ENCODE data around the gene ABCA7. TPM values are rescaled to one million over a fixed set of nuclear protein-coding genes. Genes with fewer than 3 reads are reported as not detected.
A peak's percentile ranks its signal among the peaks of the same experiment; 100 is the strongest.

The ABCA7 gene
- total RNA-seq, 4 donors from 2014 or later = 12.6 to 24.4 (median 18.7) TPM

DNA sequence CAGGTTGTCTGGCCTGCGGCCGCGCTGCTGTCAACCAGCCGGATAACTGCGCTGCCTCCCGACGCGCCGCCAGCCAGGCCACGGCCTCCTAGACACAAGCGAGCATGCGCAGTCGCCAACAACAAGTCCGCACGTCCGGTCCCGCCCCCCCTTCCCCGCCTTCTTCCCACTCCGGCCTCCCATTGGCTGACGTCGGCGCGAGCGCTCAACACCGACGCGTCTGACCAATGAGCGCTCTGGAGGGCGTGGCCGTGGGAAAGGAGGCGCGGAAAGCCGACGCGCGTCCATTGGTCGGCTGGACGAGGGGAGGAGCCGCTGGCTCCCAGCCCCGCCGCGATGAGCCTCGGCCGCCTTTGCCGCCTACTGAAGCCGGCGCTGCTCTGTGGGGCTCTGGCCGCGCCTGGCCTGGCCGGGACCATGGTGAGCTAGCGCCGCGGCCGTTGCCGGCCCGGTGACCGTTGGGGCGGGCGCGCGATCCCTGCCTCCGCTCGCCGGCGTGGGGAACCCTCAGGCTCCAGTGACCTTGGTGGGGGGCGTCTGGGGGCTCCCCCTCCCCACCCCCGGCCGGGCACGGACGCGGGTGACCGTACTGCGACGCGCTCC lies 63.9 kb downstream of the ABCA7 start, which contains the start of gene GPX4:
GPX4 (plus strand) TSS at position 287 of the 603 bp plus-strand sequence; CDS start at position 337, 50 bp downstream.
- 0% methylated on average over 1 to 16 of the region's 75 CpGs for WGBS, 2 donors
- DNase-seq = peak; percentile 97
- Histone ChIP-seq H3K27me3 (no peaks in the 10 kb centered on the region), H3K4me1 (peaks cover 60 to 86% (median 75%) of the 10 kb centered on the region in 3 donors), H3K36me3 (peaks cover 14 to 34% (median 17%) of the 10 kb centered on the region in 3 donors), H3K27ac (peak within 1 kb of the TSS; percentile 95 to 99 (median 98)), H3K9me3 (peaks cover 0 to 5% (median 0%) of the 10 kb centered on the region in 3 donors), H3K4me3 (peak within 1 kb of the TSS; percentile 67 to 92 (median 76))
- intact Hi-C loops (cut with DNase I) = loop anchor here (5.0 kb wide), 1 partner anchor 82 kb away; the partner anchor contains the start of genes RNU6-2 and TMEM259
- TF ChIP-seq POLR2A (IDR thresholded peaks at IDR 0.05) = peak in 3 of 4 donors; percentile 72 to 99 (median 96)
- TF ChIP-seq, protein P1, sequence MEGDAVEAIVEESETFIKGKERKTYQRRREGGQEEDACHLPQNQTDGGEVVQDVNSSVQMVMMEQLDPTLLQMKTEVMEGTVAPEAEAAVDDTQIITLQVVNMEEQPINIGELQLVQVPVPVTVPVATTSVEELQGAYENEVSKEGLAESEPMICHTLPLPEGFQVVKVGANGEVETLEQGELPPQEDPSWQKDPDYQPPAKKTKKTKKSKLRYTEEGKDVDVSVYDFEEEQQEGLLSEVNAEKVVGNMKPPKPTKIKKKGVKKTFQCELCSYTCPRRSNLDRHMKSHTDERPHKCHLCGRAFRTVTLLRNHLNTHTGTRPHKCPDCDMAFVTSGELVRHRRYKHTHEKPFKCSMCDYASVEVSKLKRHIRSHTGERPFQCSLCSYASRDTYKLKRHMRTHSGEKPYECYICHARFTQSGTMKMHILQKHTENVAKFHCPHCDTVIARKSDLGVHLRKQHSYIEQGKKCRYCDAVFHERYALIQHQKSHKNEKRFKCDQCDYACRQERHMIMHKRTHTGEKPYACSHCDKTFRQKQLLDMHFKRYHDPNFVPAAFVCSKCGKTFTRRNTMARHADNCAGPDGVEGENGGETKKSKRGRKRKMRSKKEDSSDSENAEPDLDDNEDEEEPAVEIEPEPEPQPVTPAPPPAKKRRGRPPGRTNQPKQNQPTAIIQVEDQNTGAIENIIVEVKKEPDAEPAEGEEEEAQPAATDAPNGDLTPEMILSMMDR (IDR thresholded peaks at IDR 0.05) = no peak

DNA sequence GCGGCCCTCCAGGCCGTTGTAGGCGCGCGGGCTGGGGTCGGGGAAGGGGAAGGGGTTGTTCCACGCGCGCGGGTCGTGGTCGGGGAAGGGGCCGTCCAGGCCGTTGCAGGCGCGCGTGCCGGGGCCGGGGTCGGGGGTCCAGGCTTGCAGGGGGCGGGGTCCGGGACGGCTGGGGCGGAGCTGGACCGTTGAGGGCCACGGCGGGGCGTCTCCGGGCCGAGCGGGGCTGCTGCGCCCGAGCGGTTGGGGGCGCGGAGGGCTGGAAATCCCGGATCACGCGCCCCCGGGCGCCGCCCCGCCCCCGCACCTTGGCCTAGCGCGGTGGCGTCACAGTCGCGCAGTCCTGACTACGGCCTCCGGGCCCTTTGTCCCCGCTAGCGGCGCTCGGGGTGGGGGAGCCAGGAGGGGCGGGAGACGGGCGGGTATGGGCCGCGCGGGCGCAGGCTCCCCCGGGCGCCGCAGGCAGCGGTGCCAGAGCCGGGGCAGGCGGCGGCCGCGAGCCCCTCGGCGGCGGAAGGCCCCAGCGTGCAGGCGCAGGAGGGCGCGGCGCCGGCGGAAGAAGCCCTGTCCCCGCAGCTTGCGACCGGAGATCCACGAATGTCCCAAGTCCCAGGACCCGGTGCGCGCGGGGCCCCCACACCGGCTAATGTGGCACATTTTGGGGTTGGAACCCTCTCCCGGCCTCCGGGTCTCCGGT lies 64.6 kb downstream of the ABCA7 start:
- Histone ChIP-seq H3K27me3 (no peaks in the 10 kb centered on the region), H3K27ac (peak overlapping the region; percentile 95 to 99 (median 98)), H3K9me3 (peaks cover 0 to 5% (median 0%) of the 10 kb centered on the region in 3 donors), H3K4me1 (peaks cover 55 to 86% (median 68%) of the 10 kb centered on the region in 3 donors), H3K36me3 (peaks cover 21 to 41% (median 23%) of the 10 kb centered on the region in 3 donors), H3K4me3 (peak overlapping the region; percentile 67 to 92 (median 76))
- 0% methylated on average over 3 of the region's 93 CpGs; no CpG with 5 or more reads in 1 of the 2 donors for WGBS, 2 donors
- intact Hi-C loops (cut with DNase I) = loop anchor here (5.0 kb wide), 1 partner anchor 82 kb away; the partner anchor contains the start of genes RNU6-2 and TMEM259
- no peak for DNase-seq
- TF ChIP-seq POLR2A (IDR thresholded peaks at IDR 0.05) = no peak
- TF ChIP-seq, protein P1 (IDR thresholded peaks at IDR 0.05) = peak in 1 of 6 experiments; percentile 6

DNA sequence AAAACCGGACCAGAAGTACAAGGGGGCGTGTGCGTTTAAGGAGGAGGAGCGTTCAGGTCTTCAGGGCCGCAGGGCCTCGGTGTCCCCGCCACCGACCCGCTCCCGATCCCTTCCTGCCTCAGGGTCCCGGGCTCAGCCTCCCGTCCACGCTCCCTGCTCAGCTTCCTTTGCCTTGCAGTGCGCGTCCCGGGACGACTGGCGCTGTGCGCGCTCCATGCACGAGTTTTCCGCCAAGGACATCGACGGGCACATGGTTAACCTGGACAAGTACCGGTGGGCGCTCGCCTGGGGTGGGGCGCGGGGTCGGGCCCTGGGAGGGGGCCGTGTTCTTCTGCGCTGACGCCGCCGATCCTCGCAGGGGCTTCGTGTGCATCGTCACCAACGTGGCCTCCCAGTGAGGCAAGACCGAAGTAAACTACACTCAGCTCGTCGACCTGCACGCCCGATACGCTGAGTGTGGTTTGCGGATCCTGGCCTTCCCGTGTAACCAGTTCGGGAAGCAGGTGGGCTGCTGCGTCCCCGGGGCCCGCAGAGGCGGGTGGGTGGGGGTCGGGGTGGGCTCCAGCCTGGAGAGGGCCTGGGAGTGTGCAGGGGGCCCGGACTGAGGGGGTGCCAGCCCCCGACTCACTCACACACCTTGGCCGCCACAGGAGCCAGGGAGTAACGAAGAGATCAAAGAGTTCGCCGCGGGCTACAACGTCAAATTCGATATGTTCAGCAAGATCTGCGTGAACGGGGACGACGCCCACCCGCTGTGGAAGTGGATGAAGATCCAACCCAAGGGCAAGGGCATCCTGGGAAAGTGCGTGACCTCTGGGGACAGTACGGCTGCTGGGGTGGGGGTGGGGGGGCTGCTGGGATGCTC lies 65.3 kb downstream of the ABCA7 start:
- Histone ChIP-seq H3K4me3 (peak overlapping the region; percentile 67 to 92 (median 76)), H3K27me3 (no peaks in the 10 kb centered on the region), H3K9me3 (no peaks in the 10 kb centered on the region), H3K36me3 (peaks cover 25 to 49% (median 29%) of the 10 kb centered on the region in 3 donors), H3K27ac (peak overlapping the region; percentile 95 to 99 (median 98)), H3K4me1 (peaks cover 55 to 82% (median 62%) of the 10 kb centered on the region in 3 donors)
- no peak for TF ChIP-seq POLR2A (IDR thresholded peaks at IDR 0.05)
- TF ChIP-seq, protein P1 (IDR thresholded peaks at IDR 0.05) = no peak
- DNase-seq = no peak
- intact Hi-C loops (cut with DNase I) = no loop called here
- 40 to 43% methylated on average over 1 to 16 of the region's 69 CpGs for WGBS, 2 donors

DNA sequence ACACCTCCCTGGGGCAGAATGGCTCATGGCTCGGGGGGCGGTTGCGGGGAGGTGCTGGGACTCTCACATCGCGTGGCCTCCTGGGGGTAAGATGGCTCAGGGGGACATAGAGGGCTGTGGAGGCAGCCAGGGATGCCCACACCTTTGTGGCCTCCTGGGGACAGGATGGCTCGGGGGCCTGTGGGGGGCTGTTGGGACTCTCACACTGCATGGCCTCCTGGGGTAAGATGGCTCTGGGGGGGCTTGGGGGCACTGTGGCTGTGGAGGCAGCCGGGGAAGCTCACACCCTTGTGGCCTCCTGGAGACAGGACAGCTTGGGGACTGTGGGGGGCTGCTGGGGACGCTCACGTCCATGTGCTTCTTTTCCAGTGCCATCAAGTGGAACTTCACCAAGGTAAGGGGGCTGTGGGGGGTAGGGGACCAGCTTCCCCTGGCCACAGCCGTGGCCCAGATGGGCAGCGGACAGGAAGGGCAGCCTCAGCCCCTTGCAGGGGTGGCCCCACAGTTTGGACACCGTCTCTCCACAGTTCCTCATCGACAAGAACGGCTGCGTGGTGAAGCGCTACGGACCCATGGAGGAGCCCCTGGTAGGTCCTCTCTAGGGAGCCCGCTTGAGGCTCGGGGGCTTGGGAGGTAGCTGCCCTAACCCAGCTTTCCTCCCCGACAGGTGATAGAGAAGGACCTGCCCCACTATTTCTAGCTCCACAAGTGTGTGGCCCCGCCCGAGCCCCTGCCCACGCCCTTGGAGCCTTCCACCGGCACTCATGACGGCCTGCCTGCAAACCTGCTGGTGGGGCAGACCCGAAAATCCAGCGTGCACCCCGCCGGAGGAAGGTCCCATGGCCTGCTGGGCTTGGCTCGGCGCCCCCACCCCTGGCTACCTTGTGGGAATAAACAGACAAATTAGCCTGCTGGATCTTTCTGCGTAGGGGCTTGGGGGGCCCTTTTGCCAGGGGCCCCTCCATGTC lies 66.2 kb downstream of the ABCA7 start:
- peak overlapping the region in 2 of 4 donors; percentile 76 to 92 for H3K4me3 ChIP-seq
- no peaks in the 10 kb centered on the region for H3K9me3 ChIP-seq
- WGBS, 2 donors = 61 to 63% methylated on average over 4 to 5 of the region's 32 CpGs
- H3K36me3 ChIP-seq = peaks cover 25 to 58% (median 38%) of the 10 kb centered on the region in 3 donors
- peak overlapping the region; percentile 95 to 99 (median 98) for H3K27ac ChIP-seq
- intact Hi-C loops (cut with DNase I) = no loop called here
- TF ChIP-seq, protein P1 (IDR thresholded peaks at IDR 0.05) = no peak
- no peak for TF ChIP-seq POLR2A (IDR thresholded peaks at IDR 0.05)
- peaks cover 49 to 79% (median 57%) of the 10 kb centered on the region in 3 donors for H3K4me1 ChIP-seq
- DNase-seq = no peak
- no peaks in the 10 kb centered on the region for H3K27me3 ChIP-seq
